Hepatocyte (in vitro differentiated cells): ENCODE results near the gene FGD4. TPM values are rescaled to one million over a fixed set of nuclear protein-coding genes. Genes with fewer than 3 reads are reported as not detected.
A peak's percentile ranks its signal among the peaks of the same experiment; 100 is the strongest.

Experiments
- DNase-seq: peaks from one replicate; pipeline ENCODE4 v3.0.0-alpha.2; 2016; ENCODE audit warnings: low spot score
- H2AFZ ChIP-seq: fragments of 200-600 bp; sonication (generic); 2 replicates; pipeline ENCODE4 v1.6.0; 2016; ENCODE audit warnings: antibody characterized with exemption, mild to moderate bottlenecking
- H3K27ac ChIP-seq: fragments of 200-600 bp; sonication (generic); 2 replicates; pipeline ENCODE4 v1.5.1; 2016; ENCODE audit warnings: mild to moderate bottlenecking
- H3K27me3 ChIP-seq: fragments of 200-600 bp; sonication (generic); 2 replicates; pipeline ENCODE4 v1.6.1; 2016
- H3K36me3 ChIP-seq: fragments of 200-600 bp; sonication (generic); replicated peaks from 2 replicates; pipeline ENCODE4 v1.5.1; 2016; ENCODE audit warnings: low read depth; ENCODE audit not compliant: insufficient read depth
- H3K4me1 ChIP-seq: fragments of 200-600 bp; sonication (generic); 2 replicates; pipeline ENCODE4 v1.5.1; 2016; ENCODE audit warnings: mild to moderate bottlenecking, moderate library complexity; ENCODE audit not compliant: insufficient read depth
- H3K4me2 ChIP-seq: fragments of 200-600 bp; sonication (generic); 2 replicates; pipeline ENCODE4 v1.6.0; 2016
- H3K4me3 ChIP-seq: fragments of 200-600 bp; sonication (generic); 2 replicates; pipeline ENCODE4 v1.5.1; 2016; ENCODE audit warnings: mild to moderate bottlenecking
- H3K79me2 ChIP-seq: fragments of 200-600 bp; sonication (generic); 2 replicates; pipeline ENCODE4 v1.6.0; 2017; ENCODE audit warnings: mild to moderate bottlenecking
- H3K9me2 ChIP-seq: fragments of 200-600 bp; sonication (generic); replicated peaks from 2 replicates; pipeline ENCODE4 v1.6.0; 2017; ENCODE audit warnings: mild to moderate bottlenecking; ENCODE audit not compliant: insufficient read depth
- H3K9me3 ChIP-seq: fragments of 200-600 bp; sonication (generic); 2 replicates; pipeline ENCODE4 v1.5.1; 2016; ENCODE audit warnings: low read depth, mild to moderate bottlenecking
- H4K20me1 ChIP-seq: fragments of 200-600 bp; sonication (generic); 2 replicates; pipeline ENCODE4 v1.6.0; 2016; ENCODE audit warnings: mild to moderate bottlenecking; ENCODE audit not compliant: insufficient read depth, poor library complexity, severe bottlenecking
- CTCF ChIP-seq: fragments of 200-600 bp; sonication (generic); IDR thresholded peaks from 2 replicates; pipeline ENCODE4 v1.5.1; 2016; ENCODE audit warnings: antibody characterized with exemption, mild to moderate bottlenecking; ENCODE audit not compliant: poor library complexity
- EZH2 ChIP-seq: fragments of 200-600 bp; sonication (generic); IDR thresholded peaks from 2 replicates; pipeline ENCODE4 v1.6.1; 2016; ENCODE audit warnings: antibody characterized with exemption, mild to moderate bottlenecking, borderline replicate concordance
- EZH2phosphoT487 ChIP-seq: fragments of 200-600 bp; sonication (generic); IDR thresholded peaks from one replicate; pipeline ENCODE4 v1.6.1; 2018; ENCODE audit warnings: antibody characterized with exemption, mild to moderate bottlenecking, low read depth, moderate library complexity; ENCODE audit not compliant: unreplicated experiment, severe bottlenecking
- WGBS: methylation state at CpG from one replicate; pipeline ENCODE4 v1.1.6; 2016; ENCODE audit warnings: low lambda C conversion rate; ENCODE audit errors: missing lambda C conversion rate; 5-methylcytosine and 5-hydroxymethylcytosine counted together
- polyA plus RNA-seq: library from polyadenylated mRNA; unstranded; fragments of >200 nt; fragmentation: Nextera tagmentation; extraction: Ambion mirVana; gene quantifications from 2 replicates; pipeline ENCODE4 v1.2.1, GENCODE V29; 2016
- total RNA-seq: library from RNA; depleted of rRNA; stranded (reverse); fragments of >200 nt; gene quantifications from 2 replicates; pipeline ENCODE4 v1.2.3, GENCODE V29; 2014

FGD4 gene
- total and polyA plus RNA-seq, 2 experiments from 2014 or later, result 15.2 to 41.5 TPM

GRCh38 chr12:32502693-32503502 is 103.5 kb downstream of the FGD4 start:
- peaks cover 22% of the 10 kb centered on the region for H3K4me1 ChIP-seq
- no peaks in the 10 kb centered on the region for H3K36me3 ChIP-seq
- H3K9me2 ChIP-seq, result no peaks in the 10 kb centered on the region
- H3K27me3 ChIP-seq, result no peaks in the 10 kb centered on the region
- peaks cover 71% of the 10 kb centered on the region for H3K79me2 ChIP-seq
- peak overlapping the region; percentile 5 for H3K4me3 ChIP-seq
- H2AFZ ChIP-seq, result peak overlapping the region; percentile 2
- peak overlapping the region; percentile 67 for H3K4me2 ChIP-seq
- DNase-seq, result peak; percentile 25
- H4K20me1 ChIP-seq, result peaks cover 8% of the 10 kb centered on the region
- 43% methylated on average over 3 of the region's 3 CpGs for WGBS
- TF ChIP-seq EZH2phosphoT487, result no peak
- no peak for TF ChIP-seq EZH2
- no peak for TF ChIP-seq CTCF
- H3K27ac ChIP-seq, result peak overlapping the region; percentile 38
- no peaks in the 10 kb centered on the region for H3K9me3 ChIP-seq

- H3K9me2 ChIP-seq, result no peaks in the 10 kb centered on the region
- WGBS, result 79% methylated on average over 2 of the region's 2 CpGs
- H2AFZ ChIP-seq, result no peak overlapping the region
- no peaks in the 10 kb centered on the region for H3K27me3 ChIP-seq
- peaks cover 16% of the 10 kb centered on the region for H4K20me1 ChIP-seq
- peak overlapping the region; percentile 5 for H3K4me3 ChIP-seq
- peak overlapping the region; percentile 67 for H3K4me2 ChIP-seq
- no peaks in the 10 kb centered on the region for H3K9me3 ChIP-seq
- no peak for DNase-seq
- no peaks in the 10 kb centered on the region for H3K36me3 ChIP-seq
- H3K4me1 ChIP-seq, result peaks cover 29% of the 10 kb centered on the region
- TF ChIP-seq EZH2 (no peak), EZH2phosphoT487 (no peak), CTCF (no peak)
- H3K27ac ChIP-seq, result peak overlapping the region; percentile 38
- peaks cover 74% of the 10 kb centered on the region for H3K79me2 ChIP-seq
Observed at GRCh38 chr12:32503730-32504129, 104.4 kb downstream of the FGD4 start.

DNA sequence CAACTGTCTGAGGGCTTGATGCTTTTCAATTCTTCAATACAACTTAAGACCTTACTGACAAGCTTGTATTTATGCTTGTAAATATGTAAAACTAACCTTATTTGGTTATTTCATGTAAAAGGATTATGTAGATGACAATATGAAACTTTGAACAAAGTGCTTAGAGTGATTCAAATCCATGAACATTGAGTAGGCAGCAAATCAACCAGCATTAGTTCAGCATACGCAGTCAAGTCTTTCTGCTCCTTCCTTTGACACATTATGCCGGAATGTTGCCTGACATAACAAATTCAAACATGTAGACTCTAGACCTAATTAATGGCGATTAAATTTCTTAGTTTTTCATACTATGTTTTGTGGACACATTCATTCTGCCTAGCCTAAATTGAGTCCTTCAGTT is 105.2 kb downstream of the FGD4 start:
- Histone ChIP-seq H3K9me3 (no peaks in the 10 kb centered on the region), H3K9me2 (no peaks in the 10 kb centered on the region), H3K36me3 (no peaks in the 10 kb centered on the region), H2AFZ (no peak overlapping the region), H3K4me2 (peak overlapping the region; percentile 67), H3K4me3 (no peak overlapping the region), H3K79me2 (peaks cover 81% of the 10 kb centered on the region), H3K27me3 (no peaks in the 10 kb centered on the region), H4K20me1 (peaks cover 18% of the 10 kb centered on the region), H3K4me1 (peaks cover 30% of the 10 kb centered on the region), H3K27ac (no peak overlapping the region)
- DNase-seq, result no peak
- WGBS, result 92% methylated on average over 3 of the region's 3 CpGs
- TF ChIP-seq CTCF, result no peak
- no peak for TF ChIP-seq EZH2
- no peak for TF ChIP-seq EZH2phosphoT487
